HCT116 (cell line): Measurements from ENCODE around the gene NEK3.
"Not testable (repeated sequence)": the region's sequence is repeated elsewhere in the genome, so short reads cannot be mapped to it uniquely, and the experiment has no call there.

Source experiments
- CTCF ChIP-seq, 3 experiments: fragments of 200-600 bp in 1 of 3; sonication (generic) in 1 of 3; IDR thresholded peaks in 2 of 3; conservative IDR thresholded peaks in 1 of 3; 2 replicates each; pipeline ENCODE4 v1.5.1; 2012 to 2017; ENCODE audit warnings: low read depth in 2 of 3, low read length in 2 of 3, antibody characterized with exemption in 1 of 3, borderline replicate concordance in 1 of 3, control low read depth in 1 of 3, mild to moderate bottlenecking in 1 of 3, mixed read lengths in 1 of 3, mixed run types in 1 of 3, moderate library complexity in 1 of 3; ENCODE audit not compliant: insufficient read depth in 1 of 3
- EZH2phosphoT487 ChIP-seq: fragments of 200-600 bp; IDR thresholded peaks from 2 replicates; pipeline ENCODE4 v1.6.1; 2018; ENCODE audit warnings: antibody characterized with exemption, borderline replicate concordance
- POLR2A ChIP-seq: IDR thresholded peaks from 2 replicates; pipeline ENCODE4 v1.7.0; 2011; ENCODE audit warnings: borderline replicate concordance; ENCODE audit not compliant: insufficient read depth, insufficient read length; ENCODE audit errors: extremely low read depth
- RAD21 ChIP-seq: IDR thresholded peaks from 2 replicates; pipeline ENCODE4 v1.6.1; 2012; ENCODE audit warnings: low read depth, mild to moderate bottlenecking
- TCF7L2 ChIP-seq: IDR thresholded peaks from 2 replicates; pipeline ENCODE4 v1.7.0; 2011; ENCODE audit warnings: borderline replicate concordance, inconsistent platforms; ENCODE audit not compliant: insufficient read depth, insufficient read length; ENCODE audit errors: extremely low read depth
- ZNF274 ChIP-seq: fragments of 200-500 bp; sonication (Bioruptor generic); IDR thresholded peaks from 2 replicates; pipeline ENCODE4 v1.6.1; 2014; ENCODE audit warnings: mild to moderate bottlenecking, low read depth, low read length, inconsistent platforms

DNA sequence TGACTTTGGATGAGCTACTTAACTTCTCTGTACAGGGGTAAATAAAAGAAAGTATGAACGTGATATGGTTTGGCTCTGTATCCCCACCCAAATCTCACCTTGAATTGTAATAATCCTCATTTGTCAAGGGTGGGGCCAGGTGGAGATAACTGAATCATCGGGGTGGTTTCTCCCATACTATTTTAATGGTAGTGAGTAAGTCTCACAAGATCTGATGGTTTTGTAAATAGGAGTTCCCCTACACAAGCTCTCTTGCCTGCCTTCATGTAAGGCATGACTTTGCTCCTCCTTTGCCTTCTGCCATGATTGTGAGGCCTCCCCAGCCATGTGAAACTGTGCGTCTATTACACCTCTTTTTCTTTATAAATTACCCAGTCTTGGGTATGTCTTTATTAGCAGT, 74.4 kb downstream of the NEK3 start:
- TF ChIP-seq EZH2phosphoT487; CTCF (IDR thresholded peaks at IDR 0.05 in 2 of 3, conservative IDR thresholded peaks at IDR 0.05 in 1 of 3; ENCODE audit: borderline replicate concordance in 1 of 3, insufficient read depth in 1 of 3, low read depth in 2 of 3, low read length in 2 of 3); RAD21; POLR2A; ZNF274; TCF7L2: not testable (repeated sequence)
